ENCODE data around the gene DPCD. TPM values are rescaled to one million over a fixed set of nuclear protein-coding genes. Genes with fewer than 3 reads are reported as not detected.

Gene DPCD
- total RNA-seq, 3 donors from 2014 or later: 17.0 to 25.9 (median 24.7) TPM

- Histone ChIP-seq H3K27ac (no peak overlapping the region), H3K4me3 (no peak overlapping the region), H3K36me3 (no peaks in the 10 kb centered on the region), H3K4me1 (no peaks in the 10 kb centered on the region), H3K9me3 (peaks cover 11 to 15% of the 10 kb centered on the region in 2 donors), H3K27me3 (no peaks in the 10 kb centered on the region)
- DNase-seq (ENCODE audit: low spot score in 2 of 2): no peak
- intact Hi-C loops (cut with DNase I; ENCODE audit: low total_unique reads): no loop called here
- TF ChIP-seq CTCF (IDR thresholded peaks at IDR 0.05) (no peak), POLR2A (IDR thresholded peaks at IDR 0.05) (no peak), POLR2AphosphoS5 (IDR thresholded peaks at IDR 0.05) (no peak)
Measured at GRCh38 chr10:101576211-101576863, 11.8 kb upstream of the DPCD start.

- Histone ChIP-seq H3K27me3 (no peaks in the 10 kb centered on the region), H3K4me1 (no peaks in the 10 kb centered on the region), H3K36me3 (no peaks in the 10 kb centered on the region), H3K9me3 (peaks cover 9 to 15% of the 10 kb centered on the region in 2 donors), H3K27ac (no peak overlapping the region), H3K4me3 (no peak overlapping the region)
- no peak for DNase-seq (ENCODE audit: low spot score in 2 of 2)
- no peak for TF ChIP-seq POLR2A (IDR thresholded peaks at IDR 0.05)
- TF ChIP-seq POLR2AphosphoS5 (IDR thresholded peaks at IDR 0.05): no peak
- no peak for TF ChIP-seq CTCF (IDR thresholded peaks at IDR 0.05)
- intact Hi-C loops (cut with DNase I; ENCODE audit: low total_unique reads): no loop called here
Measured at GRCh38 chr10:101577121-101577871, 10.8 kb upstream of the DPCD start.

GRCh38 chr10:101578192-101578591 is 9.9 kb upstream of the DPCD start:
- no peak for TF ChIP-seq POLR2A (IDR thresholded peaks at IDR 0.05)
- Histone ChIP-seq H3K9me3 (peaks cover 0 to 6% of the 10 kb centered on the region in 2 donors), H3K27me3 (no peaks in the 10 kb centered on the region), H3K36me3 (no peaks in the 10 kb centered on the region), H3K27ac (no peak overlapping the region), H3K4me1 (no peaks in the 10 kb centered on the region), H3K4me3 (no peak overlapping the region)
- no peak for DNase-seq (ENCODE audit: low spot score in 2 of 2)
- intact Hi-C loops (cut with DNase I; ENCODE audit: low total_unique reads): no loop called here

- no peak overlapping the region for H3K27ac ChIP-seq
- TF ChIP-seq POLR2A (IDR thresholded peaks at IDR 0.05) (no peak), POLR2AphosphoS5 (IDR thresholded peaks at IDR 0.05) (no peak), CTCF (IDR thresholded peaks at IDR 0.05) (no peak)
- H3K27me3 ChIP-seq: no peaks in the 10 kb centered on the region
- no peaks in the 10 kb centered on the region for H3K36me3 ChIP-seq
- DNase-seq (ENCODE audit: low spot score in 2 of 2): no peak
- no peaks in the 10 kb centered on the region for H3K9me3 ChIP-seq
- H3K4me3 ChIP-seq: no peak overlapping the region
- no peaks in the 10 kb centered on the region for H3K4me1 ChIP-seq
- intact Hi-C loops (cut with DNase I; ENCODE audit: low total_unique reads): no loop called here
Measured at GRCh38 chr10:101578803-101579515, 9.2 kb upstream of the DPCD start.

GRCh38 chr10:101579516-101579870 is 8.6 kb upstream of the DPCD start:
- Histone ChIP-seq H3K4me1 (no peaks in the 10 kb centered on the region), H3K27me3 (no peaks in the 10 kb centered on the region), H3K4me3 (no peak overlapping the region), H3K36me3 (no peaks in the 10 kb centered on the region), H3K27ac (no peak overlapping the region), H3K9me3 (no peaks in the 10 kb centered on the region)
- intact Hi-C loops (cut with DNase I; ENCODE audit: low total_unique reads): no loop called here
- no peak for TF ChIP-seq CTCF (IDR thresholded peaks at IDR 0.05)
- TF ChIP-seq POLR2AphosphoS5 (IDR thresholded peaks at IDR 0.05): no peak
- TF ChIP-seq POLR2A (IDR thresholded peaks at IDR 0.05): no peak
- no peak for DNase-seq (ENCODE audit: low spot score in 2 of 2)

Measured in breast epithelium (tissue), 4 donors.